OCI-LY7 (cell line): ENCODE results near the gene PKLR. TPM values are rescaled to one million over a fixed set of nuclear protein-coding genes. Genes with fewer than 3 reads are reported as not detected.

Source experiments
- BruUV-seq: library from RNA; stranded (reverse); fragments of 400-500 nt; replicated peaks from 2 replicates; lab custom pipeline; 2021; lab: Mats Ljungman, UMichigan
- CTCF ChIA-PET: fragments of 300-600 bp; sonication (Branson Sonifier 250); formaldehyde crosslinking; loops from one replicate; lab custom pipeline; 2022; ENCODE audit warnings: antibody characterized with exemption; ENCODE audit not compliant: unreplicated experiment; lab: Charles Lee
- POLR2A ChIA-PET: fragments of 300-600 bp; sonication (Branson Sonifier 250); formaldehyde crosslinking; loops from one replicate; lab custom pipeline; 2022; ENCODE audit warnings: antibody characterized with exemption; lab: Charles Lee
- DNase-seq: peaks from one replicate; pipeline ENCODE4 v3.0.0-alpha.2; 2015; ENCODE audit warnings: low spot score
- H2AFZ ChIP-seq: fragments of 200-600 bp; sonication (generic), shearing (Covaris generic); 2 replicates; pipeline ENCODE4 v1.6.1; 2014; ENCODE audit warnings: mild to moderate bottlenecking, antibody characterized with exemption, low read length, moderate library complexity
- H3K27ac ChIP-seq: fragments of 200-600 bp; sonication (generic); 2 replicates; pipeline ENCODE4 v1.5.1; 2014; ENCODE audit warnings: mixed run types, low read depth, mild to moderate bottlenecking, moderate library complexity, low read length, inconsistent platforms; ENCODE audit not compliant: poor library complexity, severe bottlenecking
- H3K36me3 ChIP-seq: fragments of 200-600 bp; sonication (generic); 2 replicates; pipeline ENCODE4 v1.6.1; 2014; ENCODE audit warnings: mild to moderate bottlenecking, antibody characterized with exemption, low read length, moderate library complexity, mixed read lengths; ENCODE audit not compliant: insufficient read depth
- H3K4me1 ChIP-seq: fragments of 200-600 bp; sonication (generic); 2 replicates; pipeline ENCODE4 v1.5.1; 2014; ENCODE audit warnings: mild to moderate bottlenecking, low read length; ENCODE audit not compliant: insufficient read depth, poor library complexity, severe bottlenecking
- H3K4me2 ChIP-seq: fragments of 200-600 bp; sonication (generic); 2 replicates; pipeline ENCODE4 v1.6.1; 2014; ENCODE audit warnings: mild to moderate bottlenecking, low read length
- H3K4me3 ChIP-seq: fragments of 200-600 bp; sonication (generic); 2 replicates; pipeline ENCODE4 v1.5.1; 2014; ENCODE audit warnings: mild to moderate bottlenecking, low read depth, low read length; ENCODE audit not compliant: poor library complexity, severe bottlenecking
- H3K79me2 ChIP-seq: fragments of 200-600 bp; sonication (generic); 2 replicates; pipeline ENCODE4 v1.6.1; 2016; ENCODE audit warnings: low read depth, mild to moderate bottlenecking, low read length, moderate library complexity, mixed read lengths; ENCODE audit not compliant: insufficient read depth
- H3K9me2 ChIP-seq: fragments of 200-600 bp; sonication (generic); 2 replicates; pipeline ENCODE4 v1.6.1; 2016; ENCODE audit warnings: mild to moderate bottlenecking, low read length, mixed read lengths; ENCODE audit not compliant: insufficient read depth
- H3K9me3 ChIP-seq: fragments of 200-600 bp; sonication (generic); 2 replicates; pipeline ENCODE4 v1.6.1; 2014; ENCODE audit warnings: mild to moderate bottlenecking, mixed run types, low read length, mixed read lengths
- H4K20me1 ChIP-seq: fragments of 200-600 bp; sonication (generic); 2 replicates; pipeline ENCODE4 v1.6.1; 2014; ENCODE audit warnings: mild to moderate bottlenecking, antibody characterized with exemption, low read length, moderate library complexity, mixed read lengths; ENCODE audit not compliant: insufficient read depth
- CTCF ChIP-seq: fragments of 200-600 bp; sonication (generic); conservative IDR thresholded peaks from 2 replicates; pipeline ENCODE4 v1.5.1; 2014; ENCODE audit warnings: mild to moderate bottlenecking, antibody characterized with exemption, low read length, moderate library complexity, mixed read lengths
- EZH2phosphoT487 ChIP-seq: fragments of 200-600 bp; sonication (generic); IDR thresholded peaks from 2 replicates; pipeline ENCODE4 v1.6.1; 2018; ENCODE audit warnings: low read depth, borderline replicate concordance, mild to moderate bottlenecking, mixed run types, antibody characterized with exemption, low read length, moderate library complexity, mixed read lengths
- intact Hi-C: fragments of 100-400 bp; cut with micrococcal nuclease; formaldehyde crosslinking; loops from one replicate; pipeline ENCODE4 v1.10.0; 2022; ENCODE audit not compliant: unreplicated experiment
- total RNA-seq, 2 experiments: library from RNA; depleted of rRNA in 1 of 2; stranded (reverse); fragments of >200 nt in 1 of 2; shearing (Covaris generic) in 1 of 2; gene quantifications; 2 replicates each; pipeline ENCODE4 v1.2.3, GENCODE V29; 2014 to 2022

The PKLR gene
- total RNA-seq, 2 experiments from 2014 or later, result 0.19 to 0.51 TPM

- Histone ChIP-seq H3K9me3 (no peaks in the 10 kb centered on the region), H3K36me3 (peaks cover 4% of the 10 kb centered on the region; the same call in 1 of the 2 replicates), H3K9me2 (no peaks in the 10 kb centered on the region), H3K4me2 (peak overlapping the region; percentile 100), H3K79me2 (no peaks in the 10 kb centered on the region; the same call in 1 of the 2 replicates), H3K4me1 (peaks cover 30% of the 10 kb centered on the region), H3K4me3 (no peak overlapping the region), H3K27ac (no peak overlapping the region), H2AFZ (no peak overlapping the region), H4K20me1 (no peaks in the 10 kb centered on the region)
- no TSS peak for BruUV-seq
- DNase-seq, result no peak
- TF ChIP-seq CTCF, result no peak
- TF ChIP-seq EZH2phosphoT487, result no peak
- CTCF ChIA-PET, result no interaction called here
- POLR2A ChIA-PET, result no interaction called here
- intact Hi-C loops, result loop anchor here (10.0 kb wide), 1 partner anchor 226 kb away; no protein-coding TSS in a partner anchor
Observed at GRCh38 chr1:155279268-155279667, 22.0 kb downstream of the PKLR start.

GRCh38 chr1:155278689-155279160 is 22.5 kb downstream of the PKLR start:
- no peak for DNase-seq
- H3K4me2 ChIP-seq, result peak overlapping the region; percentile 100
- peaks cover 35% of the 10 kb centered on the region for H3K4me1 ChIP-seq
- intact Hi-C loops, result loop anchor here (10.0 kb wide), 1 partner anchor 226 kb away; no protein-coding TSS in a partner anchor
- no peak overlapping the region for H3K27ac ChIP-seq
- H2AFZ ChIP-seq, result no peak overlapping the region
- TF ChIP-seq EZH2phosphoT487, result no peak
- TF ChIP-seq CTCF, result peak; percentile 7; the same call in 1 of the 2 replicates
- H3K36me3 ChIP-seq, result peaks cover 4% of the 10 kb centered on the region; the same call in 1 of the 2 replicates
- H3K4me3 ChIP-seq, result peak overlapping the region; percentile 82
- no peaks in the 10 kb centered on the region for H4K20me1 ChIP-seq
- no peaks in the 10 kb centered on the region; the same call in 1 of the 2 replicates for H3K79me2 ChIP-seq
- ChIA-PET POLR2A (no interaction called here), CTCF (no interaction called here)
- no peaks in the 10 kb centered on the region for H3K9me3 ChIP-seq
- TSS peak; percentile 57 for BruUV-seq
- H3K9me2 ChIP-seq, result no peaks in the 10 kb centered on the region

GRCh38 chr1:155277902-155278688 is 23.1 kb downstream of the PKLR start:
- intact Hi-C loops, result loop anchor here (1.0 to 10.0 kb wide), 3 partner anchors 29 to 227 kb away; no protein-coding TSS in a partner anchor
- POLR2A ChIA-PET, result no interaction called here
- Histone ChIP-seq H3K36me3 (peaks cover 4% of the 10 kb centered on the region; the same call in 1 of the 2 replicates), H3K9me2 (no peaks in the 10 kb centered on the region), H2AFZ (peak overlapping the region; percentile 59), H3K9me3 (no peaks in the 10 kb centered on the region), H4K20me1 (no peaks in the 10 kb centered on the region), H3K4me1 (peaks cover 37% of the 10 kb centered on the region), H3K4me2 (peak overlapping the region; percentile 100), H3K27ac (peak overlapping the region; percentile 21), H3K79me2 (peaks cover under 1% of the 10 kb centered on the region; the same call in 1 of the 2 replicates), H3K4me3 (peak overlapping the region; percentile 82)
- TF ChIP-seq CTCF (peak; percentile 67), EZH2phosphoT487 (no peak)
- CTCF ChIA-PET, result no interaction called here
- no TSS peak for BruUV-seq
- DNase-seq, result peak; percentile 75
